NCI-H510A (cell line): Measurements from ENCODE around the gene GPR39.

Experiments
- DNase-seq: peaks from one replicate; lab custom pipeline; 2025; lab: John Stamatoyannopoulos, UW

GPR39 gene

GRCh38 chr2:132605236-132606180, 188.9 kb downstream of the GPR39 start:
- no peak for DNase-seq

GRCh38 chr2:132606649-132607048, 190.0 kb downstream of the GPR39 start:
- DNase-seq = no peak

GRCh38 chr2:132607426-132608090, 191.0 kb downstream of the GPR39 start:
- no peak for DNase-seq

- no peak for DNase-seq
Measured at GRCh38 chr2:132608311-132608710, 191.7 kb downstream of the GPR39 start.

- peak; percentile 22 for DNase-seq
Measured at GRCh38 chr2:132609101-132609890, 192.7 kb downstream of the GPR39 start.

GRCh38 chr2:132611719-132612118, 195.1 kb downstream of the GPR39 start:
- no peak for DNase-seq

GRCh38 chr2:132615329-132616085, 198.9 kb downstream of the GPR39 start:
- DNase-seq = no peak

GRCh38 chr2:132617989-132618388, 201.4 kb downstream of the GPR39 start:
- DNase-seq = no peak

GRCh38 chr2:132618734-132619133, 202.1 kb downstream of the GPR39 start:
- DNase-seq = no peak

- DNase-seq = no peak
Measured at GRCh38 chr2:132620115-132620514, 203.5 kb downstream of the GPR39 start.

- peak; percentile 66 for DNase-seq
Measured at GRCh38 chr2:132621131-132621875, 204.7 kb downstream of the GPR39 start.

GRCh38 chr2:132623096-132623839, 206.7 kb downstream of the GPR39 start:
- DNase-seq = no peak

- no peak for DNase-seq
Measured at GRCh38 chr2:132627536-132627935, 210.9 kb downstream of the GPR39 start.

- DNase-seq = no peak
Measured at GRCh38 chr2:132632000-132632649, 215.5 kb downstream of the GPR39 start.

- DNase-seq = no peak
Measured at GRCh38 chr2:132633635-132634034, 217.0 kb downstream of the GPR39 start.

GRCh38 chr2:132636346-132636745, 219.7 kb downstream of the GPR39 start:
- no peak for DNase-seq

- DNase-seq = no peak
Measured at GRCh38 chr2:132638313-132639040, 221.9 kb downstream of the GPR39 start.

GRCh38 chr2:132640116-132640515, 223.5 kb downstream of the GPR39 start:
- no peak for DNase-seq

GRCh38 chr2:132641819-132642218, 225.2 kb downstream of the GPR39 start:
- DNase-seq = no peak
